HTR-8/SVneo (cell line): ENCODE results near the gene SAFB.

Experiments
- DNase-seq: peaks from one replicate; pipeline ENCODE4 v3.0.0; 2011; ENCODE audit warnings: low spot score, mixed read lengths; ENCODE audit not compliant: insufficient read length
- FAIRE-seq: peaks from 2 replicates; lab custom pipeline; 2011; peaks lifted over from hg19 to GRCh38; lab: Jason Lieb, UNC

The SAFB gene

DNA sequence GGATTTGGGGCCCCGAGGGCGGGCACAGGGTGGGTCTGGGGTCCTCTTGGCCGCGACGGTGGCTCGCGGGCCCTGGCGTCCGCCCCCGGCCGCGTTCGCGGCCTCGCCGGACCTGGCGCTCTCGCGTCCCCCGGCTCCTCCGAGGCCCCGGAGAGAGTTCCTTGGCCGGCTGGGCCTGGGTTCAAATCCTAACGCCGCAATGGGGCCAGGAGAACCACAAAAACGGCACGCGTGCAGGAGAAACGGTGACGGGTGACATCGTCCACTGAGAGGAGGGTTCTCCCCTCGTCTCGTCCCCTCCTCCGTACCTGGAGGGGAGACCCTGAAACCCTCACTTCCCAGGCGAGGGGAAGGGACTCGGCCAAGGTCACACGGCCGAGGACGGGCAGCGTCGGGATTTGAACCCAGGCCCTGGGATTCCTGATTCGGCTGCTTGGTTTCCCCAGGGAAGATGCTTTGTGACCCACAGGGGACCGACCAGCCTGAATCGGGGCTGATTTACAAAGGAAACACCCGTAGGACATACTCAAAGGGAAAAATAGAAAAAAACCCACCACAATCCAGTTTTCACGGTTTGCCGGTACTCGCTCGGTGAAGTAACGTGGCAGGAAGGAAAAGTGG is 624 bp downstream of the SAFB start:
- FAIRE-seq, result no peak
- DNase-seq, result no peak

DNA sequence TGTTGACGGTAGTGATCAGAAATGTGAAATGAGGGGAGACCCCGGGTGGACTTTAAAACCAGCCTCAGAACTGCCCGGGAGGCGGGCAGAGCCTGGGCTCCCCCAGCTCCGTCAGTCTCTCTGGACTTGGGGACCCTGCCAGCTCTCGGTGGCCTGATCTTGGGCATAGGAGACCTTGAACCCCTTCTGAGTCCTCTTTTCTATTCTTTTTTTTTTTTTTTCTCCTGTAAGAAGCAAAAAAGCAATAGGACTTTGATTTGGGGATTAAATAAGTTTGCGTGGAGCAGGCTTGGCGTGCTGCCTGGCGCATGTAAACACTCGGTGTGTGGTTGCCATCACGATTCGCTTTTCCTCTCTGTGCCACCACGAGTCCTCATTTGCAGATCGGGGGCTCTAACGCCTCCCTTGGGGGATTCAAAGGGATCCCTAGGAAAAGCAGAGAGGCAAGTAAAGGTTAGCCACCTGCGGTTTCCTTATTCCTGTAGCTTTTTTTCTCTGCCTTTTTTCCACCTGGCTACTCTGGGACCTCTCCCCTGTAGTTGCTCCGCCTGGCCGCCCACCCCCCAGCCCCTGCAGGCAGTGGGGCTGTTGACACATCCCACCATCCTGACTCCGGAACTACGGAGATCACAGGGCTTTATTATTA is 1.3 kb downstream of the SAFB start:
- FAIRE-seq (no peak), DNase-seq (no peak)

DNA sequence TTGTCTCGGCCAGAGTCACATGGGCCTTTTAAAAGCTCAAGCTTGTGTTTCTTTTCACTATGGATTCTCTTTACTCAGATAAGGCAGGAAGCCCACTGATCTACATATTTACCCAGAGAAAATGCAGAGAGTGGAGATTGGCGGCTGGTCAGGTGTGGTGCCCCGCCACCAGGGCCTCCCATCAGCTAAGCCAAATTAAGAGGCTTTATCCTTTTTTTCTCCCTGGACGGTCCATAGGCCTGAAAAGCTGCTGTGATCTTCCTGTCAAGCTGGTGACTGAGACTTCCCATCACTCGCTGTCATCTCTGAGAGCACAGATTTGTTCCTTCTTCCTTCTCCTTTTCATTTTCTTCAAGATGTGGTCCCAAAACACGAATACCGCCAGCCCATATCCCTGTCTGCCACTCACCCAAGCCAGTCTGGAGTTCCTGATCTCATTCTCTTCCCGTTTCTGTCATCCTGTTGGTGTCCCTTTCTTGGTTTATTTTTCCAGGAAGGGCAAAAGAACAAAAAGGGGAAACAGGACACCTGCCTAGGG is 1.9 kb downstream of the SAFB start:
- no peak for DNase-seq

DNA sequence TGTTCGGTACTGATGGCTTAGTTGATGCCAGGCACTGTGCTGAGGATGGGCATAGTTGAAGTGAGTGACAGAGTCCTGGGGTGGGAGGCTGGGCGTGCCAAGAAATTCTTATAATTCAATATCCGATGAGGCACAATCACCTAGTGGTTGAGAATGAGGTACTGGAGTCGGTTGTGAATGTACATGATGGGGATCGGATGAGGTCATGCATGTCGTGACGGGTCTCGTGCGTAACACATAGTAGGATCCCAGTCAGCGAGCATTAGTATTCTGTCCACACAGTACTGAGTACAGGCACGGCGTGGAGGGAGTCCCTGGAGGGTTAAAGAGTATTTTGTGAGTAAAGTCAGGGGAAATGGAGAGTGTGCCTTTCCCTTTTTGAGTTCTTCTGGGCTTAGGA is 2.8 kb downstream of the SAFB start:
- DNase-seq (no peak), FAIRE-seq (no peak)

More for the DNA sequence above, 1.9 kb downstream of the SAFB start:
- FAIRE-seq, result no peak

DNA sequence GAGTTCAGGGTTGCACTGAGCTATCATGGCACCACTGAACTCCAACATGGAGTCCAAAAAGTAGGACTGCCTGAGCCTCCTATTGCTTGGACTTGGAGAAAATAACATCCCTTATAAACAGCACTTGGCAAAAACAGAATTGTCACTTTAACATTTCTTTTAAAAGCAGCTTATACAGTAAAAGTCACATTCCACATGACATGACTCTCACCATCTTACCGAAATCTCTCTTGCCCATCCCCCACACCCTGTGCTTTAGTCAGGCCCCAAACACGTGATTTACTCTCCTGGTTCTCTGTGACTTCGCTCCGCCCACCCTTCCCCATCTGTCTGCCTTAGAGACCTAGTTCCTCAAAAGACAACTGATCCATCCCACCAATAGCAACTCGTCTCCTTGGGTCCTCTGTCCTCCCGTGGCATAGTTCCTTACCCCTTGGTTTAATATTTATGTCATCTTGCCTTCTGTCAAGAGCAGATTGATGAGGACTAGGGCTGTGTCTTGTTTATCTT is 4.6 kb downstream of the SAFB start:
- no peak for DNase-seq
- no peak for FAIRE-seq

DNA sequence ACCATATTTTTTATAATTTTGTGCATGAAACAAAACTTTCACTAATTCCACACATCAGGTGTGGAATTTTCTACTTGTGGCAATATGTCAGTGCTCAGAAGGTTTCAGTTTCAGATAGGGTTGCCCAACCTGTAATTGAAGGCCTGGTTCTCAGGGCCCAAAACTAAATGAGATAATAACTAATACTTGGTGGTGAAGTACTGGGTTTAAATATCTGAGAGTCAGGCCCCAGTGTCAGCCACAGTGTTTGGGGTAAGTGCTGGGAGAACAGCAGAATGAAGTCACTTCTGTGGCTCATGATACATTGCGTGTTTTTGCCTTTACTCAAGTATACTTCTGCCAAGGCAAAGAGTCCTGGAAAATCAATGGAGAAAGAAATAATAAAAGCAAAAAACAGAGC is 5.6 kb downstream of the SAFB start:
- DNase-seq, result no peak
- no peak for FAIRE-seq

DNA sequence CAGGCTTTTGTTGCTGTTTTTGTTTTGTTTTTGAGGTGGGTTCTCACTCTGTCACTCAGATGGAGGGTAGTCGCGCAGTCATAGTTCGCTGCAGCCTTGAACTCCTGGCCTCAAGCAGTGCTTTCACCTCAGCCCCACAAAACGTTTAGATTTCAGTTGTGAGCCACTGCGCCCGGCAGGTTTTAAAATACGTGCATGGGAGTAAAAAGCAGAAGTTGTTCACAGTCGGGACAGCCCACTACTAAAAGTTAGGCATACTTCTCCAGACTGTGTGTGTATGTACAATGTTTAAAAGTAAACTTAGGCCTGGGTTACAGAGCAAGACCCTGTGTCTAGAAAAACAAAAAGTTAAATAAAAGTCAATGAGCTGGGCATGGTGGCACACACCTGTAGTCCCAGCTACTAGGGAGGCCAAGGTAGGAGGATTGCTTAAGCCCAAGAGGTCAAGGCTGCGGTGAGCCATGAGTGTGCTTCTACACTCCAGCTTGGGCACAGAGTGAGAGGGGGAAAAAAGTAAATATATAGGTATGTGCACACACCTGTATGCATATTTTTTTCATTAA is 6.1 kb downstream of the SAFB start:
- FAIRE-seq, result no peak
- no peak for DNase-seq

DNA sequence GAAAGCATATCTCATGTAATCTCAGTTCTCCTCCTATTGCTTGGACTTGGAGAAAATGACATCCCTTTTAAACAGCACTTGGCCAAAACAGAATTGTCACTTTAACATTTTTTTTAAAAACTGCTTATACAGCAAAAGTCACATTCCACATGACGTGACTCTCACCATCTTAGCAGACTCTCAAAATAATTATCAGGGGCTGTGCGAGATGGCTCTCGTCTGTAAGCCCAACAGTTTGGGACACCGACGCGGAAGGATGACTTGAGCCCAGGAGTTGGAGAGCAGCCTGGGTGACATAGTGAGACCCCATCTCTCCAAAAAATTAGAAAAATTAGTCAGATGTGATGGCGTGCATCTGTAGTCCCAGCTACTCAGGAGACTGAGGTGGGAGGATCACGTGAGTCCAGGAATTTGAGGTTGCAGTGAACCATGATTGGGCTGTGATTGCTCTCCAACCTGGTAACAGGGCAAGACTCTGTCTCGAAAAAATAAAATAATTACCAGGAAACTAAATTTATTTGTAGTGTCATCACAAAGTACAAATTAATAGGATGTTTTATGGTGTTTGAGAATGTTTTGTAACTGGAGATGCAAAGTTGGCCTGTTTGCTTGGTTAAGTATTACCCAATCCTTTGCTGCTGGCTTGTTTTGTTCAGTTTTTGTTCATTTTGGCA is 8.8 kb downstream of the SAFB start:
- FAIRE-seq (no peak), DNase-seq (no peak)

DNA sequence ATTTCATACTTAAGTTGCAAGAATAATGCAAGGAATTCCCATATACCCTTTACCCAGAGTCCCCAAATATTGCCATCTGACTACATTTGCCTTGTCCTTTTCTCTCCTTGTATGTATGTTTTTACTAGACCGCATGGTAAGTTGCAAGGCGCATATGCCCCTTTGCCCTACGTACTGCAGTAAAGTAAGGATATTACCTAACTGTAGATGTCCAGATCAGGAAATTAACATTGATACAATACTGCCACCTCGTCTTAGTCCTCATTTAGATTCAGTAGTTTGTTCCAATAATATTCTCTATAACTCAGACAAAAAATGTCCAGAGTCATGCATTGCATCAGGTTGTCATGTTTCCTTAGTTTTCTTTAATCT is 9.3 kb downstream of the SAFB start:
- DNase-seq (no peak), FAIRE-seq (no peak)

DNA sequence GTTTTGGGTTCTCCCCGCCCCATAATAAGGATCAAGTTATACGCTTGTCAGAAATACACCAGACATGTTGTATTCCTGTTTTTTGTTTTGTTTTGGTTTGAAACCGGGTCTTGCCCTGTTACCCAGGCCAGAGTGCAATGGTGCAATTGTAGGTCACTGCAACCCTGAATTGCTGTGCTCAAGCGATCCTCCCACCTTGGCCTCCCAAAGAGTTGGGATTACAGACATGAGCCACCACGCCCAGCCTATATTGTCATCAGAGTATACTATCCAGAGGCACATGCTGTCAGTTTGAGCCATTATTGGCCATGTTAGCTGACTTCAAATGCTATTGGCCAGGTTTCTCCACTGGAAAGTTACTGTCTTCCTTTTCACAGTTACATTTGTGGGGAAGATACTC is 9.8 kb downstream of the SAFB start:
- no peak for FAIRE-seq

DNA sequence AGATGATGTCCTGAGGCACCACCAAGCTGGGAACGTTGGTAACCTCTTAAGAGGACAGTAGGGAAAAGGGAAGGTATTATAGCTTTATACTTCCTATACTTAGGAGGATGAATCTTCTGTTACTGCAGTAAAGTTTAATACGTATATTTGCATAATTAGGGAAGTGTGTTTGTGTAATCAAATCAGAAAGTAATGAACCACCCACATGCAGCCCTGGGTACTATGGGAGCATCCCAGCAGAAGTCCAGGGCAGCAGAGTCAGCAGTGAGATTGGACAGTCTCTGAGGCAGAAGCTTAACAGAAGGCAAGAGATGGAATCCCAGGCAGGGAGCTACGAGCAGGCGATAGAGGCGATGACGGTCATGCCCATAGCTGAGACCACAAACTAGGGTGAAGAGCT is 12.5 kb downstream of the SAFB start:
- FAIRE-seq, result no peak

More for the DNA sequence above, 9.8 kb downstream of the SAFB start:
- no peak for DNase-seq

DNA sequence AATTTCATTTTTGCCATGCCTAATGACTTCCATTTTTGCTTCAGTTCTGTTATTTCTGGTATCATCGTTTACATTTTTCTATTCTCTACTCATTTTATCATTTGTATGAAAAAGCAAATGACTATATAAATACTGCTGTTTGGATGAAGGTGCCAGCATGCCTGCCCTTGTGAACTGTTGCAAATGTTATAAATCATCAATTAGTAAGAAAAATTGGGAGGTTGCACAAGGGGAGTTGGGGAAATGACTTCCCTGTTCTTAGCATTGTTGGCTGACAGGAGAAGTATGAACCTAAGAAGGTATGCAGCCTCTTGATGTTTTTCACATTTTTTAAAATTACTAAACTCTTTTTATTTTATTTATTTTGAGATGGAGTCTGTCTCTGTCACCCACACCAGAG is 15.1 kb downstream of the SAFB start:
- DNase-seq (no peak), FAIRE-seq (no peak)

More for the DNA sequence above, 12.5 kb downstream of the SAFB start:
- no peak for DNase-seq

DNA sequence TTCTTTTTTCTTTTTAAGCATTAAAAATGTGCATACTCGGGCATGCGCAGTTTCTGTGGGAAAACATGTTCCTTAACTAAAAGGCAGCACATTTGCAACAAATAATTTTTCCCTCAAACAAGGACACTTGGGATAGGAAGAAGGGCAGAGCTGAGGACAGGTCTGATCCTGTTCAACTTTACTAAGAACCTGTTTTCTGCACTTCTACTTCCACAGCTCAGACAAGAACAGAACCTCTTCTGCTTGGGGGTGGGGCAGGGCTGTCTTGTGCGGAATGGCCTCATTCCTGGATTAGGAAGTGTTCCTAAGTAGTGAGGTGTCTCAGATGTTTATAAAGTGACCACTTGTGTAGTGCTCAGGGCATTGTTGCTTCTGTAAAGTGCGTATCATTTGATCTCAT is 18.3 kb downstream of the SAFB start:
- no peak for FAIRE-seq

DNA sequence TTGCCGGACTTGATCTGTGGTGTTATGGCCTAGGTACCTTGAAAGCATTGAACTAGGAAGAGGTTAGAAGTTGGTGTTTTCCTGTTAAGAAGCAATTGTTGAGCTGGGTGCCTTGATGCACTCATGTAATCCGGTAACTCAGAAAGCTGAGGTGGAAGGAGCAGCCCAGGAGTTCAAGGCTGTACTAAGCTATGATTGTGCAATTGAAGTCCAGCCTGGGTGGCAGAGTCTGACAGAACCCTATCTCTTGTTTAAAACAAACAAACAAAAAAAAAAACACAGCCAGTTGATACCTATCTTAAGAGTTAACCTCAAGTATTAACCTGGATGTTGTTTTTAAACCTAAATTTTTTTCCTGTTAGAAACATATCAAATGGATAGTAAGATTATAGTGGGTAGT is 19.3 kb downstream of the SAFB start:
- FAIRE-seq, result no peak
- DNase-seq, result no peak

More for the DNA sequence above, 18.3 kb downstream of the SAFB start:
- DNase-seq, result no peak

DNA sequence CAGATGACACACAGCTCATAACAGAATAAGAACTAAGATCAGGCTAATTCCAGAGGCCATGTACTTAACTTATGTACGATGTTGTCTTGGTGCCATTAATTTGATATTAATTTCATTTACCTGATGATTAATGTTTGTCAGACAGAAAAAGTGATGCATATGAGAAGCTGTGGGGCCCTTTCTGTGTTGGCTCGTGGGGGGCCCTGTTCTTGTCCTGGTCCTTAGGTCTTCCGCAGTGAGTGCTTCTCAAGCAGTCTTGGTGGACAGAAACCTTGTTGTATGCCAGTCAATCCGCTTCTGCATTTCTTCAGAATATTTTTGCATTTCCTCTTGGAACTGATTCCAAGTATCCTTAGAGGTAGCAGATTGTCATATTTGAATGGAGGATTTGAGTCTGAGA is 20.2 kb downstream of the SAFB start:
- no peak for FAIRE-seq
- no peak for DNase-seq

DNA sequence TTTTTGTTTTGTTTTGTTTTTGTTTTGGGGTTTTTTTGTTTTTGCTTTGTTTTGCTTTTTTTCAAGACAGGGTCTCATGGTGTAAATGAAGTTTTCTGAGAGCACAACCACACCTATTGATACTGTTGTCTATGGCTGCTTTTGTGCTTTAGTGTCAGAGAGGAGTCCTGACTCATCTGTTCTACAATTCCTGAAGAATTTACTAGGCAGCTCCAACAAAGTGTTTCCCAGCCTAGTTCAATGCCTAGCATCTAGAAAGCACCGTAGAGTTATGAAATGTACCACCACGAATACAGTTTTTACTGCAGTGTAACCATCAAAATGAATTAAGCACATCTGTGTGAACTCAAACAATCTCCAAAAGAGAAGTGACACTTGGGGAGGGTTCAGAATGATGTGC is 21.2 kb downstream of the SAFB start:
- FAIRE-seq (no peak), DNase-seq (no peak)

DNA sequence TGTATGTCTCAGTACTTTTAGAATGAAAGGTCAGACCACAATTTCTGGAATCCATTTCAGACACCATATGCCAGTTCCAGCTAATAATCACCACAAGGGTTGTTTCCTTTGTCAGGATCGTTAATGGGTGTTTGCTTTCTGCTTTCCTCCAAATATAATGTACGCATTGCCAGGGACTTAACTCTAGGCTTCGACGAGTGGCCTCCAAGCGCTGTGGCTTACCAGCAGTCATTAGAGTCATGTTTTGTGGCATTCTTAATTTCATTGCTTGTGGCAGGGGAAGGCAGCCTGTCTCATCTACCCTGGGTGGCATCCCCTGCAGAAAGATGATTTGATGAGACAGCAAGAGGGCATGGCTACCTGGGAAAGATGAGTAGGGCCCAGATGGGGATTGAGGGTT is 22.5 kb downstream of the SAFB start:
- DNase-seq, result no peak
- FAIRE-seq, result no peak

DNA sequence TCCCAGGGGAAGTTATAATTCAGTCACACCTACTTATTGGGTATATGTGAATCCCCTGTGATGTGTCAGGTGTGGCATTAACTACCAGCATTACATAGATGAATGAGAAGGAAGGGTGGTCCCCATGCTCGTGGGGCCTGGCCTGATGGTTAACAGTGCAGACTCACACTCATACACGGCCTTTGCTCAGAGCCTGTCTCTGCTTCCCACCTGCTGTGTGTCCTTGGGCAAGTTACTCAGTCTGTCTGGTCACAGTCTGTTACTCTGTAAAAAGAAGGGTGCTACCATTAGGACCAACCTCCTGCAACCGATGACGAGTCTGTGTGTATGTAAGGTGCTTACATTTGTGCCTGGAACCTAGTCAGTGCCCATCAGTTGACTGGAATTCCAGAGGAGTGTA is 23.8 kb downstream of the SAFB start:
- no peak for DNase-seq
- FAIRE-seq, result no peak

DNA sequence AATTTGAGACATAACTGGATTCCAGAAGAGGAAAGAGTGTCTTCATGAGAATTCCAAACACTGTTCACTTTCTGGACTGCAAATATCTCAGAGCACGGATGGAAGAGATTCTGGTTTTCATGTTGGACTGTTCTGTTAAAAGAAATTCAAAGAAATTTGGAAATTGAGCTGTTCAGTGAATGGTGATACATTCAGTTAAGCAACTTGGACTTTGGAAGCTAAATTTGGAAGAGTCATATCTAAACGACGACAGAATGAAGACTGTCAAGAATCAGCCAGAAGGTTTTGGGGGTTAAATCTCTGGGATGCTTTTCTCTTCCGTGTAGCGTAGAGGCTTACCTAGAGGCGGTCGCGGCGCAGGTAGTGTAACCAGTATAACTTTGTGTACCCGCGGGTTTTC is 25.6 kb downstream of the SAFB start:
- FAIRE-seq (no peak), DNase-seq (no peak)

DNA sequence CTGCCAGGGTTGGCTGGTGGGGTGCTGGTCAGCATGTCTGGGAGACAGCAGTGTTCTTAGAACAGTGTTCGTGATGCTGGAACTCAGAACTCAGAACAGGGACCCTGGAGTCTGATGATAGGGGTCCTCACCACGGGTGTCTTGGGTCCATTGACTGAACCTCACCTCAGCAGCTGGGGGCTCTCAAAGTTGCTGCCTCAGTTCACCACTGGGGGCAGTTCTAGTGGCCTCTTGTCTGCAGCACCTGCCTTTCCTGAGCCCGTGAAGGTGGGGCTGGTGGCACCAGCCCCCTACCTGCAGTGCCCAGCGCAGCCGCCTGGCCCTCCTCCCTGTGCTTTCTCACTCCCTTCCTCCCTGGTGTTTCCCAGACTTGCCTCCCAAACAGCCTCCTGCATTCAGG is 28.5 kb downstream of the SAFB start:
- no peak for FAIRE-seq
- no peak for DNase-seq

DNA sequence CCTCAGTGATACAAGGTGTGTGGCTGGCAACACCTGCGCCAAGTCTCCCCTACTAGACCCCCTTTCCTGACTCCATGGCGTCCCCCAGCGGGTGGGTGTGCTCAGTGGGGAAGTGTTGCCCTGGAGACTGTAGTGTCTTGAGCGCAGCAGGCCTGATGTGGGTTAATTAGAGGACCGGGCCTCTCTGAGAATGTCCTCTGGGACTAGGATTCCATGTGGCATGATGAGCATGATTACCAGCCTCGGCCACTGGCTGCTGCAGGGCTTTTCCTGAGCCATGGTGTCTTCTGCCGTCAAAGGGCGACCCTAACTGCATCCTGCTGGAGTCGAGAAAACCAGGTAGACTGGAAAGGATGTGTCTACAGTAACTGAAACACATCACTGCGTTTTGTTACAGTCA is 29.4 kb downstream of the SAFB start:
- FAIRE-seq (no peak), DNase-seq (no peak)
